Stomach smooth muscle (tissue), 2 donors: ENCODE results near the gene CENPP.

Experiments
- H3K27ac ChIP-seq: one replicate; pipeline ENCODE4 v1.7.0; 2013; ENCODE audit warnings: mild to moderate bottlenecking, low read length, inconsistent platforms
- H3K27me3 ChIP-seq, 2 donors: one replicate each; pipeline ENCODE4 v1.7.0; 2013; ENCODE audit warnings: low read length in 2 of 2; ENCODE audit not compliant: insufficient read depth in 2 of 2, control insufficient read depth in 1 of 2
- H3K36me3 ChIP-seq, 2 donors: one replicate each; pipeline ENCODE4 v1.7.0; 2013; ENCODE audit warnings: low read length in 2 of 2; ENCODE audit not compliant: control insufficient read depth in 2 of 2, insufficient read depth in 2 of 2
- H3K4me1 ChIP-seq: one replicate; pipeline ENCODE4 v1.7.0; 2013; ENCODE audit warnings: low read length; ENCODE audit not compliant: control insufficient read depth, insufficient read depth
- H3K4me3 ChIP-seq, 2 donors: one replicate each; pipeline ENCODE4 v1.7.0; 2013; ENCODE audit warnings: low read length in 2 of 2
- H3K9ac ChIP-seq, 2 donors: one replicate each; pipeline ENCODE4 v1.7.0; 2013; ENCODE audit warnings: low read length in 2 of 2, mild to moderate bottlenecking in 1 of 2
- H3K9me3 ChIP-seq, 2 donors: one replicate each; pipeline ENCODE4 v1.7.0; 2013; ENCODE audit warnings: low read length in 2 of 2; ENCODE audit not compliant: control insufficient read depth in 2 of 2
- donor health status: healthy.
- donor health status: Pancreatic carcinoma.

The CENPP gene

GRCh38 chr9:92605224-92605623 lies 279.5 kb downstream of the CENPP start:
- Histone ChIP-seq H3K36me3 (no peaks in the 10 kb centered on the region), H3K27ac (no peak overlapping the region), H3K9ac (no peak overlapping the region), H3K4me1 (peaks cover 40% of the 10 kb centered on the region), H3K27me3 (no peaks in the 10 kb centered on the region), H3K9me3 (no peaks in the 10 kb centered on the region), H3K4me3 (no peak overlapping the region)

DNA sequence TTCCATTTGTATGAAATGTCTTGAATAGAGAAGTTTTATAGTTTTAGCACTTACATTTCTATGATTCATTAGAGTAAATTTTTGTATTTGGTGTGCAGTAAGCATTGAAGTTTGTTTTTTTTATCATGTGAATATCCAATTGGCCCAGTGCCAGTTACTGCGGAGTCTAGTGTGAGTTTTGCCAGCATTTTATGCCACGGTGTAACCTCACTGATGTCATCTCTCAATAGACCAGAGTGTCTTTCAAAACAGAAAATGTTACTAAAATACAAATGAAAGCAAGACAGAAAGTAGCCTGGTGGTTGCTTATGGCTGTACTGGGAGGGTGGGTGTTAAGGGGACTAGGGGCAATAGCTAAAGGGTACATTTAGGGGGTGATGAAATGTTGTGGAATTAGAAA lies 281.3 kb downstream of the CENPP start:
- no peak overlapping the region for H3K9ac ChIP-seq
- H3K27me3 ChIP-seq: no peaks in the 10 kb centered on the region
- no peak overlapping the region for H3K4me3 ChIP-seq
- no peak overlapping the region for H3K27ac ChIP-seq
- H3K9me3 ChIP-seq: no peaks in the 10 kb centered on the region
- peaks cover 39% of the 10 kb centered on the region for H3K4me1 ChIP-seq
- H3K36me3 ChIP-seq: peaks cover 0 to 4% of the 10 kb centered on the region in 2 donors

GRCh38 chr9:92607773-92608172 lies 282.0 kb downstream of the CENPP start:
- Histone ChIP-seq H3K4me3 (no peak overlapping the region), H3K9ac (peak overlapping the region in 1 of 2 donors; percentile 1), H3K27me3 (no peaks in the 10 kb centered on the region), H3K9me3 (no peaks in the 10 kb centered on the region), H3K4me1 (peaks cover 40% of the 10 kb centered on the region), H3K27ac (peak overlapping the region; percentile 85), H3K36me3 (peaks cover 0 to 8% of the 10 kb centered on the region in 2 donors)

GRCh38 chr9:92608241-92608908 lies 282.6 kb downstream of the CENPP start:
- H3K27ac ChIP-seq: peak overlapping the region; percentile 85

GRCh38 chr9:92608909-92609445 lies 283.2 kb downstream of the CENPP start:
- H3K36me3 ChIP-seq: peaks cover 0 to 8% of the 10 kb centered on the region in 2 donors
- peak overlapping the region; percentile 29 to 52 for H3K9ac ChIP-seq
- H3K4me1 ChIP-seq: peaks cover 42% of the 10 kb centered on the region
- H3K4me3 ChIP-seq: peak overlapping the region in 1 of 2 donors; percentile 22
- no peaks in the 10 kb centered on the region for H3K27me3 ChIP-seq
- H3K27ac ChIP-seq: peak overlapping the region; percentile 85
- no peaks in the 10 kb centered on the region for H3K9me3 ChIP-seq

More at GRCh38 chr9:92608241-92608908, 282.6 kb downstream of the CENPP start:
- Histone ChIP-seq H3K36me3 (peaks cover 0 to 8% of the 10 kb centered on the region in 2 donors), H3K27me3 (no peaks in the 10 kb centered on the region), H3K4me1 (peaks cover 40% of the 10 kb centered on the region), H3K9me3 (no peaks in the 10 kb centered on the region), H3K4me3 (peak overlapping the region in 1 of 2 donors; percentile 22), H3K9ac (peak overlapping the region; percentile 21 to 52)

GRCh38 chr9:92610470-92611420 lies 285.0 kb downstream of the CENPP start:
- Histone ChIP-seq H3K36me3 (peaks cover 0 to 9% of the 10 kb centered on the region in 2 donors), H3K4me3 (no peak overlapping the region), H3K27ac (peak overlapping the region; percentile 46)

DNA sequence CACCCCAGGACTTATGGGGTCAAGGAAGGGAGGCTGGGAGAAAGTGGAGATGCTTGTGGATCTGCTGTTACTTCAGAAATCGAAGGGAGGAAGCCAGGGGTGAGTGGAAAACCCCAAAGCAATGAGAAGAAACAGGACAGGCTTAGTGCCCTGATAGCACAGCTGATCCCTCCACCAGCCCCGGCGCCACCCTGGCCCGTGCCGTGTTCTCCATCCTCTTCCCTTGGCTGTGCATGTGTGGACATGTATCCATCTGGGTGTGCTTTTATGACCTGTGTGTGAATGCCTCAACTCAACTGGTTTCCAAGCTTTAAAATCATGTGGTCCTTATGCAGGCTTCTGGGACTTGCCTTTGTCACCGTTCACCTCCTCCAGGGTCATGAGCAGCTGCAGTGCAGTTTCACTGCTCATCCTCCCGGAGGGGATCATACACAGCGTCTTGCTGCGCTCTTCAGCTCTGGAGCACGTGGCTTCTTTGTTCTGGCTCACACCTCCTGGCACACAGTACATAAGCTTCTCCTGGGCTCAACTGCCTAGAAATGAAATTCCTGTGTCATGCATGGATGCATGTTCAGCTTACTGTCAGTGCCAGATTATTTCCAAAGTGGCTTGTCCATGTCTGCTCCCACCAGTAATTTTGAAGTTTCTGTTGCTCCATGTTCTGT lies 286.0 kb downstream of the CENPP start:
- H3K4me3 ChIP-seq: no peak overlapping the region
- no peaks in the 10 kb centered on the region for H3K9me3 ChIP-seq
- peaks cover 67% of the 10 kb centered on the region for H3K4me1 ChIP-seq
- H3K27me3 ChIP-seq: no peaks in the 10 kb centered on the region
- peaks cover 0 to 9% of the 10 kb centered on the region in 2 donors for H3K36me3 ChIP-seq
- peak overlapping the region; percentile 46 for H3K27ac ChIP-seq
- no peak overlapping the region for H3K9ac ChIP-seq

More at GRCh38 chr9:92610470-92611420, 285.0 kb downstream of the CENPP start:
- Histone ChIP-seq H3K27me3 (no peaks in the 10 kb centered on the region), H3K4me1 (peaks cover 57% of the 10 kb centered on the region), H3K9me3 (no peaks in the 10 kb centered on the region), H3K9ac (no peak overlapping the region)

GRCh38 chr9:92612292-92612691 lies 286.5 kb downstream of the CENPP start:
- Histone ChIP-seq H3K9ac (no peak overlapping the region), H3K4me3 (no peak overlapping the region), H3K4me1 (peaks cover 72% of the 10 kb centered on the region), H3K9me3 (no peaks in the 10 kb centered on the region), H3K36me3 (peaks cover 0 to 9% of the 10 kb centered on the region in 2 donors), H3K27me3 (no peaks in the 10 kb centered on the region), H3K27ac (peak overlapping the region; percentile 46)

DNA sequence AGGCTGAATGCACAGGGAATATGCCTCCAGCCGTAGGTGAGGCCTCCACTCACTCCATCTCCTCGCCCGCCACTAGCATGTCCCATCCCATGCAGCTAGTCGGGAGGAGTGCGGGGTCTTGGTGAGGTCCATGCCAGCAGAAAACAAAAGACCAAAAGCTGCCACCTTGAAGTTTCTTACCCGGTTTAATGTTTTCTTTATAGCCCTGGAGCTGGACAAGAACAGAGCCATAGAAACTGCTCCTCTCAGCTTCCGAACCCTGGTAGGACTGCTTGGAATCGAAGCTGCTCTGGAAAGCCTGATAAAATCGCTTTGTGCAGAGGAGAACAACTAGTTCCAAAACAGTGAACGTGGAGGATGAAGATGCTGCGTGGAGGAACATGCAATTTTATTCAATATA lies 287.1 kb downstream of the CENPP start:
- Histone ChIP-seq H3K9me3 (no peaks in the 10 kb centered on the region), H3K27ac (no peak overlapping the region), H3K36me3 (peaks cover 0 to 9% of the 10 kb centered on the region in 2 donors), H3K27me3 (no peaks in the 10 kb centered on the region), H3K4me1 (peaks cover 74% of the 10 kb centered on the region), H3K9ac (no peak overlapping the region), H3K4me3 (no peak overlapping the region)
